NCI-H2227 treated with DMSO at 0.1 percent for 48 hours (cell line): ENCODE data around the gene CENPV.

Source experiments
- DNase-seq: peaks from one replicate; lab custom pipeline; 2025; lab: John Stamatoyannopoulos, UW

Gene CENPV

DNA sequence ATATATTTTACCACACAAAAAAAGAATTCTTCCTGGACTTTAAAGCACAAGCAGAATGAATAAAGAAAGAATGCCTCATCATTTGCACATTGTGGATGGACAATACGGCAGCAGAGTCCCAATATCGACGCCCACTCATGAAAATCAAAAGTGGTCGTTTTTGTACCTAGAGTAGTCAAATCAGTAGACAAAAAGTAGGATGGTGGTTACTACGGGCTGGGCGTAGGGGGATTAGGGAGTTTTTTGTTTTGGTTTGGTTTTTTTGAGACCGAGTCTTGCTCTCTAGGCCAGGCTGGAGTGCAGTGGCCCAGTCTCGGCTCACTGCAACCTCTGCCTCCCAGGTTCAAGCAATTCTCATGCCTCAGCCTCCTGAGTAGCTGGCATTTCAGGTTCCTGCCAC is 8.6 kb upstream of the CENPV start:
- no peak for DNase-seq

- no peak for DNase-seq
Measured at GRCh38 chr17:16358394-16358793, 5.1 kb upstream of the CENPV start.

GRCh38 chr17:16354585-16354984 is 1.3 kb upstream of the CENPV start:
- no peak for DNase-seq

DNA sequence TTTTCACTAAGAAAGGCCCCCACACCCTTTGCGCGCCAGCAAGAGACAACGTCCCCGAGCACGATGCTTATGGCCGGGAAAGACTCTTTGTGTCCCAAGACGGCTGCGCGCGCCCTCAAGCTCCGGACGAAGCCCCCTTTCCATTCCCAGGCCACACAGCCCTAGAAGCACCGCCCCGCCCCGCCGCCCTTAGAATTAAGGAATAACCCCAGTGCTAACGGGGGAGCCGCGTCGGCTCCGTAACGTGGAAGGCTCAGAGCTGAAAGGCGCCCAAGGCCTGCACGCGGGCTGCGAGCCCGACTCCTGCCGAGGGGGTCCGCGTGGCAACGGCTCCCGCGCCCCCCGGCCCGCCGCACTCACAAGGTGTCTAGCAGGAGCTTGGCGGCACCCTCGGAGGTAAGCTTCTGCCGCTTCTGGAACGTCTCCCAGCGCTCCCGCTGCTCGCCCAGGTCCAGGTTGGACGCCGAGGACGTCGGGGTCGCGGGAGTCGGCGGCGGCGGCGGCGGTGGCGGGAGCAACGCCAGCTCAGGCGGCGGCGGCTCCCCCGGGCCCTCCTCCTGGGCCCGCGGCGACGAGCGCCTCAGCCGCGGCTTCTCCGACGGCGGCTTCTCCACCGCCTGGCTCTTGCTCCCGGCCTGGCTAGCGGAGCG is 477 bp downstream of the CENPV start:
- peak; percentile 78 for DNase-seq

GRCh38 chr17:16352303-16352666 is 984 bp downstream of the CENPV start:
- peak; percentile 78 for DNase-seq

DNA sequence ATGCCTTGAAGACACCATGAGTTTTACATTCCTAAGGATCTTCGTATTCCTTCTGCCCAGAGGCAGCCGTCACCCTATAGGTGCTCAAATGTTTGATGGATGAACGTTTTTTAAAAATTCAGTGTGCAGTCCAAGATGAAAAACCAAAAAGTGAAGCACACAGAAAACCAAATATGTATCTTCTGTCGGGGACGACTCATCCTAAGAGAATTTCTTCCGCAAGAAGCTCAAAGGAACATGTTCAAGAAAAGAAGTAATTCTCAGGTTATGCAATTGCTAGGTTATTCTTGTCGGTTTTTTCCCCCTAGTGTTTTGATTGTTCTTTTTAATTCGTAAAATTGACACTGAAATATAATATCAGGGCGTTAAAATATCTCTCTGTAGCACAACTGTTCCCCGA is 1.4 kb downstream of the CENPV start:
- DNase-seq, result no peak

DNA sequence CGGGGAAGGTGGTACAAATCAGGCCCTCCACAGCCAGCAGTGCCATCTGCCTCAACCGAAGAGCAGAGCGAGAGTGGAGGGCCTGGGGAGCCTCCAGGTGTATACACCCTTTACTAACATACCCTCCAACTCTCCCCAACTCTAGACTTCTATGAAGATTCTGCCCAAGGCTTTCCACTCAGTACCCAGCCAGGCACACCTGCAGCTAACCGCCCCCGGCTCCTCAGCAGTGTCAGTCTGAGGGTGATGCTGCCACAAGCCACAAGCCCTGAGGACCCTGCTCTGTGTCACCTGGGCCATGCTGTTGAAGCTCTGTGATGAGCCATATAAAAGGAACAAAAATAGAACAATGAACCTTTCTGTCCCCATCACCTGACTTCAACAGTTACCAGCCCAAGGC is 3.8 kb downstream of the CENPV start:
- DNase-seq, result no peak

- no peak for DNase-seq
Measured at GRCh38 chr17:16348586-16348985, 4.7 kb downstream of the CENPV start.

DNA sequence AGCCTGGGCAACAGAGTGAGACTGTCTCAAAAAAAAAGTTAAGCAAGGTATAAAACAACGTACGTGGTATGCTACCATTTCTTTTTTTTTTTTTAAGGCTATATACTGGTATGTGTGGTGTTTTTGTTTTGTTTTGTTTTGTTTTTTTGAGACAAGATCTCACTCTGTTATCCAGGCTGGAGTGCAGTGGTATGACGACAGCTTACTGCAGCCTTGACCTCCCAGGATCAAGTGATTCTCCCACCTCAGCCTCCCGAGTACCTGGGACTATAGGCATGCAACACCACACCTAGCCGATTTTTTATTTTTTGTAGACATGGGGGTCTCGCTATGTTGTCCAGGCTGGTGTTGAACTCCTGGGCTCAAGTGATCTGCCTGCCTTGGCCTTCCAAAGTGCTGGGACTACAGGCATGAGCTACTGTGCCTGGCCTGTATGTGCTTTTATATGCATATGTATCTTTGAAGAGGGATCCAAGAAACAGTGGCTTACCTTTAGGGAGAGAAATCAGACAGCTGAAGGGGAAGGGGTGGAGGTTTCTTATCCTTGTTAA is 6.5 kb downstream of the CENPV start:
- DNase-seq, result no peak

- DNase-seq, result no peak
Measured at GRCh38 chr17:16345565-16345964, 7.7 kb downstream of the CENPV start.

DNA sequence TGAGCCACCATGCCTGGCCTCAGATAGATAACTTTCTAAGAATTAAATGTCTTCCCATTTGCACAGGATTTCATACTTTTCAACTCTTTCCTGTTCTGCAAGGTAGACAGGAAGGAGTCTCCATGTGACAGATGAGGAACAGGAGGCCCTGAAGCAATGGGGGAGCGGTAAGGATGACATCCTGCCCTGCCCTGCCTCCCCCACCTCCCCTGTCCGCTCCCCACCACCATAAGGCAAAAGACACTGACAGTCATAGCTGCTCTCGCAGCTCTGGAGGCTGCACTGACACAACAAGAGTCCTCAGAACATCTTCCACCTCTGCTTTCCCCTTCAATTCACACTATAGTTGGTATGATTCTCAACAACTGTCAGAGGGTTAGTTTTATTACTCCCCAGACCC is 9.7 kb downstream of the CENPV start:
- no peak for DNase-seq

GRCh38 chr17:16342979-16343378 is 10.3 kb downstream of the CENPV start:
- no peak for DNase-seq

- no peak for DNase-seq
Measured at GRCh38 chr17:16339959-16340358, 13.3 kb downstream of the CENPV start.

GRCh38 chr17:16339402-16339801 is 13.9 kb downstream of the CENPV start:
- no peak for DNase-seq

GRCh38 chr17:16338391-16338790 is 14.9 kb downstream of the CENPV start:
- DNase-seq, result no peak

DNA sequence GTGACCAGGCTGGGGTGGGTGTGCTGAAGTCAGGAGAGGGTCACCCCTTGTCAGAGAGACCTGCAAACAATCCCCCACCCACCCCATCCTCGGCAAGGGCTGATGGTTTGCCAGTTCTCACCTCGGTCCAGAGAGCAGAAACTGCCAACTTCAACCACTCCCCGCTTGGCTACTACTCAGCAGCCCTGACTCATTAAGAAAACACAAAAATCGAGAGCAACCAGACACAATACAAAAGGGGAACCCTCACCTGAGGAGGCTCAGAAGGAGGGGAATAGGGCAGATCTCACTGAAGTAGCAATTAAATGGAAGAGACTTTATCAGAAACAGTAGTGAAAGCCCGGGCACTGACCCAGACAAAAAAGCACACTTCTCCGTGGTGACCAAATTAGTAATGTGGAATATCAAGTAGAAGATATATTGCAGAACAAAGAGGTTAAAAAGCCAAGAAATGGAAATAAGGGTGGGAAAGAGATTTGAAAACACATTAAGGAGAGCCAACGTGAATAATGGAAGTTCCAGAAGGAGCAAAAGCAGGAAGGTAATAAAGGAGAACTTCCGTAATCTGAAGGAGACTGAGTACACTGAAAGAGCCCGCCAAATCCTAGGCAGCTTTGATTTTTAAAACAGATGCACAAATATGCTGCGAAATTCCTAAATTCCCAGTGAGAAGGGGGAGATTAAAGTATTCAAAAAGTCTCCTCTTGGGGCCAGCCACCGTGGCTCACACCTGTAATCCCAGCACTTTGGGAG is 23.6 kb downstream of the CENPV start:
- no peak for DNase-seq

DNA sequence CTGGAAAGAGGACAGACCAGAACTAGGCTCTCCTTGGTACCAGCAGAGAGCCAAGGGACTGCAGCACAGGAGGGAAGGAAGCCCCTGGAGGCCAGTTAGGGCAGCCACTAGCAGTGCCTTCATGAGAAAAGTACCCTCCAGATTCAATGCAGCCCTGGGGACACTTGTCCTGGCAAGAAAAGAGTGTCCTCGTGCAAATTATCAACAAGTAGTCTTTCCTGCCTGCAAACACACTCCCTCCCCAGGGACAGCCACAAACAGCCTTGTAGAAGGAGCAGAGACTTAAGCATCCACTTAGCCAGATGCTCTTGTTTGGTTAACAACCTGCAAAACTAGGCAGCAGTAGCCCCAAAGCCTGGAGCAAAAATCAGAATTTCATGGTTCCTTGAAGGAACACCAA is 24.3 kb downstream of the CENPV start:
- DNase-seq, result peak; percentile 5

DNA sequence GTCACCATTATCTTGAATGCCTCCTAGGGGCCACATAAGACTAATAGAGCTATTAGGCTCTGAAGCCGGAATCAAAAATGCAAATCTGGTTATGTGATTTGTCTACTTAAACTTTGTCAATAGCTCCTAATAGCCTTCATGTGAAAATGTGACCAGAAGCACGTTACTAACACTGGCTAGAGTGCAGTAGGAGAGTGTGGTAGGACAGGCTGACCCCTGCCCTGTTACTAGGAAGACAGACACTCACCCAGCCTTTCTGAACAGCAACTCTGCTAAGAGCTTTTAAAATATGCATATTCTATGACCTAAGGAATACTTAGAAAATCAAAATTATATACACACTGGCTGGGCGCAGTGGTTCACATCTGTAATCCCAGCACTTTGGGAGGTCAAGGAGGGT is 26.3 kb downstream of the CENPV start:
- no peak for DNase-seq

DNA sequence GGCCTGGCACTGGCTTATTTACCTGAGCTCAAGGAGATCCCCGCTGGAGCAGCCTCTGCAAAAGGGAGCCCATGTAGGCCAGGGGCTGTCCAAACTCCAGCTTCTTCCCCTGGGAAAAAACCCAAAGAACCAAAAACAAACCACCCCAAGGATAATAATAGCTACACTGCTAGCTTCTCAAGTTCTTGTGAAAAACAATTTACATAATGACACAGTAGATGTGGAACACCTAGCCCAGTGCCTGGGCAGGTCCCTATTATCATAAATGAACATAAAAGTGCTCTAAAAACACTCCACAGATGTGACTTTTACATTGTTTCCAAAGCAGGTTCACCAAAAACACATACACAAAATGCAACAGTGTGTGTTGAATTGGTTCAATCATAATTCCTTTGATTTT is 27.3 kb downstream of the CENPV start:
- DNase-seq, result no peak

GRCh38 chr17:16322636-16323035 is 30.6 kb downstream of the CENPV start:
- no peak for DNase-seq

DNA sequence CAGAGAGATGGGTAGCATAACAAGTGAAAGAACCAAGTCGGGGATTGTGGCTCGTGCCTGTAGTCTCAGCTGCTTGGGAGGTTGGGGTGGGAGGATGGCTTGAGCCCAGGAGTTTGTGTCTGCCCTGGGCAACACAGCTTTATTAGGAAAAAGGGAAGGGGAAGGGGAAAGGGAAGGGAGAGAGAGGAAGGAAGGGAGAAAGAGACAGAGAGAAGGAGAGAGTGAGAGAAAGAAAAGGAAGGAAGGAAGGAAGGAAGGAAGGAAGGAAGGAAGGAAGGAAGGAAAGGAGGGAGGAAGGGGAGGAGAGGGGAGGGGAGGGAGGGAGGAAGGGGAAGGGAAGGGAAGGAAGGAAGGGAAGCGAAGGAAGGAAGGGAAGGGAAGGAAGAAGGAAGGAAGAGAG is 33.3 kb downstream of the CENPV start:
- no peak for DNase-seq

GRCh38 chr17:16314859-16315258 is 38.4 kb downstream of the CENPV start:
- DNase-seq, result no peak

DNA sequence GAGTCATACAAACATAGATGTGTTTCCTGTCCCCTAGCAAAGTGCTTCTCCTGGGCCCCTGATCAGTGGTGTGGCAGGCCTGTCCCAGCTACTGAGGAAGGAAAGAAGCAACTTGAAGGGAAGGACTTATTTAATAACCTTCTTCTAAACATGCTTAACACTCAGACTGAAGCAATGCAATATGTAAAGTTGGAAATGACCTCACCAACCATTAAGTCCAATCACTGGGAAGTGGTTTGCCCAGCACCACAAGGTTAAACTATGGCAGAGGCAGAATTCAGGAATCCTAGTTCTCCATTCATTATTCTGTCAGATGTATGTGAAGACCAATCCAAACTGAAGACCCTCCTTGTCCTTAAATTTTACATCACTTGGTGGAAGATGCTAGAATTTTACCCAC is 39.1 kb downstream of the CENPV start:
- no peak for DNase-seq
